Fibroblast of lung (primary cell): ENCODE measurements around the gene PCP4.

ENCODE experiments used
- CTCF ChIP-seq, 2 donors: IDR thresholded peaks in 1 of 2; conservative IDR thresholded peaks in 1 of 2; 1 replicate in 1 of 2; 2 replicates in 1 of 2; pipeline ENCODE4 v1.5.1; 2011 to 2012; ENCODE audit warnings: low read length in 2 of 2, control low read depth in 1 of 2, inconsistent platforms in 1 of 2, low read depth in 1 of 2, mild to moderate bottlenecking in 1 of 2
- EZH2 ChIP-seq: IDR thresholded peaks from 2 replicates; pipeline ENCODE4 v1.5.1; 2012; ENCODE audit warnings: low read length, control low read depth, mild to moderate bottlenecking; ENCODE audit errors: missing control alignments

- no peak for TF ChIP-seq CTCF (conservative IDR thresholded peaks at IDR 0.05 in 1 of 2, IDR thresholded peaks at IDR 0.05 in 1 of 2; ENCODE audit: low read depth in 1 of 2, low read length in 2 of 2)
- TF ChIP-seq EZH2 = no peak
Observed at GRCh38 chr21:39961251-39961650, 94.0 kb downstream of the PCP4 start.
